ENCODE measurements around the gene PROX2.
A peak's percentile ranks its signal among the peaks of the same experiment; 100 is the strongest.

Gene PROX2

DNA sequence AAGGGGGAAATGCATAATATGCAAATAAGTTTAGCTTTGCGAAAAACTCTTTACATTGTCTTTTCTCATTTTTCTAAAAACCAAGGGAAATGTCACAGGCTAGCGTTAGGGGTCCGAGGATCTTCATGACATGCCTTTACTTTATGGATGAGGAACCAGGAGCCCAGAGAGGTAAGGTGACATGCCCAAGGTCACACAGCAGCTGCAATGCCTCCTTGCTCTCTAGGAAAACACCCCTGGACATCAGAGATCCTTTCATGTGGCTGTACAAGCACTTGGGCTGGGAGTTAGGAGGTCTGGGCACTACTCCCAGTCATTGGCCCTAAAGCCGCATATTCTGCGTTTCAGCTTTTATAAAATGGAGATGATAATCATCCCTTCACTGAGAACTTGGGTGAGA, 741 bp downstream of the PROX2 start:
- no peak for DNase-seq

DNA sequence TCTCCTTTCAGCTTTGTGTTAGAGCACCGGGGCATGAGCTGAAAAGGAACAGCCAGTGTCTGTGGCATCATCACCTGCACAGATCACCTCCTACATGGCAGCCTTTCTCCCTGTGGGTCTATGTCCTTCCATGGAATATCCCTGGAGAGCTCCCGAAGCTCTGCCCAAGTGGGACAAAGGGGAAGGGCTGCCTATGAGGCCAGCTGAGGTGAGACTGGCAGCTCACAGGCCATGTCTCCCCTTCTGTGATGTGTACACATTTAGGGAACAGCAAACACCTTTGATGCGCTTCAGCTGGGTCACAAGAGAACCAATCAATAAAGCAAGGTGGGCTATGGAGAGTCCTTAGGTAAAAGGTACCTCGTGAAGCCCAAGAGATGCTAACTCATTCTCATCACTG, 4.1 kb downstream of the PROX2 start:
- no peak for DNase-seq

DNA sequence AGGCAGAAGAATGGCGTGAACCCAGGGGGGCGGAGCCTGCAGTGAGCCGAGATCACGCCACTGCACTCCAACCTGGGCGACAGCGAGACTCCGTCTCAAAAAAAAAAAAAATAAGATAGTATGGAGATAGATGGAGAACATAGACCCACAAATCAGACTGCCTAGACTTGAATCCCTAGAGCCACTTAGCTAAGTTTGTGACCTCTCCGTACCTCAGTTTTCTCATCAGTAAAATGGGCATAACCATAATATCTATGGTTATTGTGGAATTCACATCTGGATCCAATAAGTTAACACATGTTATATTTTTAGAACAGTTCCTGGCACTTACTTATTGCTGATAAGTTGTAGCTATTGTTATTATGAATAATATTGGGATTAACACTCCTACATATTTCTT, 7.2 kb downstream of the PROX2 start:
- no peak for DNase-seq

DNA sequence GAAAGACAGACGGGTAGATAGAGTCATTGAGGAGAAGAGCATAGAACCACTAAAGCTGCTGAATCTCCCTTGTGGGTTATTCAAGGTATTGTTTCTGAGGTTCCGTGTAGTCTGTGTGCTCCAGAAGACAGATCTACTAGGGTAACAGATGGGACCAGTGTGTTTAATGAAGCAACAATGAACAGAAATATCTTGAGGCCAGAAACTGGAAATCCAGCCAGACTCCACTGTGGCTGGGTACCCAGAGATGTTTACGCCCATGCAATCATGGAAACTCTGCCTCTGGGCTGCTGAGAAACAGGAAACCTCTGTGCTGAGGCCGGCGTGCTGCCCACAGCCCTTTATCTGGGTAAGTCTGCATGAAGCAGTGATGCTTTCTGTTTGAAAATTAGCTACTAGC, 8.3 kb downstream of the PROX2 start:
- DNase-seq: peak; percentile 68 to 69

DNA sequence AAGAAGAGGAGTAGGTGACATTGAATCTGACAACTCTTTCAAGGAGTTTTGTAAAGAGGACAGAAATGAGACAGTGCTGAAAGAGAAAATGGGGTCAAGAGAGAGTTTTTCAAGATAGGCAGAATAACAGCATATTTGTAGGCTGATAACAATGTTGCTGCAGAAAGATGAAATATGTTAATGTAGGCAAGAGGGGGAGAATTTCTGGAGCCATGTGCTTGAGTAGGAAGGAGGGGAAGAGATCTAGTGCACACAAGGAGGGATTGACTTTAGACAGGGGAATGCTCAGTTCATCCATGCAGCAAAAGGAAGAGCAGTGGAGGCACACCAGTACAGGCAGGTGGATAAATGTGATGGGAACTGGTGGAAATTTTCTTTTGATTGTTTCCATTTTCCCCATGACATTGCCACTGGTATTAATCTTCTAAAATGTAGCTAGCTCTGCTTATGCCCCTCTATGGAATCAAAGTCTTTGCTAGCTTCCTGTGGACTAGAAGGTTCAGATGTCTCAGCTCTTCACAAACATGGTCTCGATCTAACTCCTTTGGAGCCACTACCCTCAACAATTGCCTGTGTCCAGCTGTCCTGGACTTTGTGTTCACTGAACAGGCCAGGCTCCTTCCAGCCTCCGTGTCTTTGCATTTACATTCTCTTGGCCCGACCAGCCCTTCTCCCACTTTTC, 9.1 kb downstream of the PROX2 start:
- DNase-seq: no peak

DNA sequence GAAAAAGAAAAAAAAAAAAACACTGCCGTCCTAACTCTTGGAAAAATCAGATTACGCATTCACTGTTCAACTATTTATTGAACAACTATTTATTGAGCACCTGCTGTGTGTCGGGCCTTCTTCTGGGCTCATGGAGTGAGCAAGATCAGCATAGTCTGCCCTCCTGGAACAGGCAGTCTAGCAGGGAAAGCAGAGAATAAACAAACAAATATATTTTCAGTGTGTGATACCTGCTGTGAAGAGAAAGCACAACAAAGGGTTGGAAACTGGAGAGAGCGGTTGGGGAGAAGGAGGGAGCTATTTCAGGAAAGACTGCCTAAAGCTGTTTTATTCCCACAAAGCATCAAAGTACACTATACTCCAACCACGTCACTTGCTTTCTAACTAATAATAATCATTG, 10.8 kb downstream of the PROX2 start:
- DNase-seq: no peak

DNA sequence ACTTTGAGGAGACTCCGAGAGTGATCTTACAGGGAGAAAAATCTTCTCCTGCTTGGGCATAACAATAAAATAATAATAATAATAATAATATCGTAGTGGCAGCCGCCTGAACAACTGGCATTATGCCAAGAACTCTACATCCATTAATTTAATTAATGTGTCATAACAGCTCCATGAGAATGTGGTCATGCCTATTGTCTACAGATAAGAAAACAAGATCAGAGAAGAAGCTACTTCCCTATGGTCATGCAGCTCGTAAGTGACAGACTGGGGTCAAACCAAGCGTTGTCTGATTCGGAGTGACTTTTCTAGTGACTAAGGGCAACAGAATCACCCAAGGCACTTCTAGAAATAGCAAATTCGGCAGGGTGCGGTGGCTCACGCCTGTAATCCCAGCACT, 11.7 kb downstream of the PROX2 start:
- peak in 1 of 2 donors; percentile 21 for DNase-seq

DNA sequence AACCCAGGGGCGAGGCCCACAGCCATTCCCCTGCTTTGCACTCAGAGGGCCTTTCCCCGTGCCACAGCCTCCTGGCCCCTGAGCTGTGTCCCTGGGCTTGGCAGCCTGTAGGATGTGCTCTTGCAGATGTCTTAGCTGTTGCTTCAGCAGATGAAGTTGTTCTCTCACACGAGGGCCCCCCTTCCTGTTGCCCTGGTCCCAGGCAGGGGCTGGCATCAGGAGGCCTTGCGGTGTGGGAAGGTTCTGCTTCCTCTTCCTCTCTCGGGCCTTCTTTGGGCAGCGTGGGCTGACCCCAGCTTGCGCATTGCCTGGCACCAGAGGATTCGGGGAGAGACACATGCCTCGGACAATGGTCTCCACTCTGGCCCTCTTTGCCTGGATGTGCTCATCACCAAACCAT, 12.7 kb downstream of the PROX2 start:
- peak; percentile 84 to 93 for DNase-seq

DNA sequence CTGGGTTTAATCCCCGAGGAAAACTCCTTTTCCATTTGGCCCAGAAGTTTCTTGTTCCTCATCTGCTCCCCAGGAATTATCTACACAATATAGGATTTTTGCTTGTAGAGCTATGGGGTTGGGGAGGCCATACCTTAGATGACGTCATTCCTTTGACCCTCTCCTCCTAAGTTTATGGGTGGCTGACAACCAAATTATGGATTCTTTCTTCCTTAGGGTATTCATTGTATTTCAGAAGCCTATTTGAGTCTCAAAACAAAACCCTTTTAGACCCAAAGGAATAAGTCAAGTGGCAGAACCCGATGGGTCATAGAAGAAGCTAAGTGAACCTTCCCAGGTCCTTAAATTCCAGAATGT, 14.2 kb downstream of the PROX2 start:
- no peak for DNase-seq

DNA sequence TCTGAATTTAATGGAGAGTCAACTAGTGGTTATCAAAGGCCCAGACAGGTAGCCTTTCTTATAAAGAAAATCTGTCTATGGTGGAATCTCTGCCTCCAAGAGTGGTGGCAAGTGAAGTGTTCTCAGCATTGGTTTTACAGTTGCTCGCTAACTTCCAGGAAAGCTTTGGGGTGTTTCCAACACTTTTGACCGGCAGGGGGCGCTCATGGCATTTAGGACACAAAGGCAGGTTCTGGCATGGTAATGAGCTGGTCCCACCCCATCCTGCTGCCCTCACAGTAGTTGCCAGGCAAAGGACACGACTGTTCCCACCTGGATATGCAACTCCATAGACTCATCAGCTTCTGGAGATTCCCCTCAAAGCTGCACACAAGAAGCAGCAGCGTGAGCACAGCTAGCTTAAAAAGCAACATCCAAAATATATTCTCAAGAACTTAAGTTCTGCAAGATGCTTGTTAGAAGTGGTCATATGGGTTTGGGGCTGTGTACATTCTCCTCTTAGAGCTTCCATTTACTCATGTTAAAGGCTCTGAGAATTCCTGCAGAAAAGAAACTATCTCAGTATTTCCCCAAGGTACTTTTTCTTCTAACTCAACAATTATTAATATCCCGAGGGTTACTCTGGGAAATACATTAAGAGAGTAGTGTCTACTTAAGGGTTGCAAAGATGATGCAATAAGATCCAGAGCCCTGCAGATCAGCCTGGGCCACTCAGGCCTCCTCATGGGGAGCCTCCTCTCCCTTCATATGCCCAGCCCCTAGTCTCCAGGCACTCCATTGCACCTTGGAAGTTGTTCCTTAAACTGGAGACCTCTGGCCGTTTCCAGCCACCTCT, 14.8 kb downstream of the PROX2 start:
- peak; percentile 67 to 99 for DNase-seq

DNA sequence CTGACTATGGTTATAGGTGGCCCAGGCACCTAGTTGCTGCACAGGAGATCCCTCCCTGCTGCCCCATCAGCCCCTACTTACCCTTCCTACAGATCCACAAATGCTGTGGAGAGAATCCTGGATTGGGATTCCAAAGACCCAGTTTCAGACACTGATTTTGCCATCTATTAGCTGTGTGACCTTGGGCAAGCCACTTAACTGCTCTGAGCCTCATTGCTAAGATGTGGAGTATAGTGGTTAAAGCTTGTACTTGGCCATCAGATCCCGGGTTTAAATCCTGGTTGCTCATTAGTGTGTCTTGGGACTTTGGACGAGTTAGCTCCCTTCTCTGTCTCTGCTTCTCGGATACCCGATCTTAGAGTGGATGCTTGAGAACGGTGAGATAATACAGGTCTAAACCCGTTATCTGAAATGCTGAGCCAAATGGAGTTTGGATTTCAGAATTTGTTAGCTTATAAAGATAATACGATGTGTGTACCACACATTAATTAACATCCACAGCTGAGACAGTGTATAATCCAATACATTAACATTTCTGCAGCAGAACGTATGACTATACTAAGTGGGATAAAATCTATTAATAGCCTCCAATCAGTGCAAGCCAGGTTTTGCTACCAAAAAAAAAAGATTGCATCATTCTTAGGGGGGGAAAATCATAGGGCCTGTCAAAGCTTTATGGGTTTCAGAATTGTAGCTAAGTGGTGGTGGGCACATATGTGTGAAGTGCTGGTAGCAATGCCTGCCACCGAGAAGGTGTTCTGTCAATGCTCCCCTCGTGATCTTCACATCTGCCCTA, 16.0 kb downstream of the PROX2 start:
- DNase-seq: no peak

DNA sequence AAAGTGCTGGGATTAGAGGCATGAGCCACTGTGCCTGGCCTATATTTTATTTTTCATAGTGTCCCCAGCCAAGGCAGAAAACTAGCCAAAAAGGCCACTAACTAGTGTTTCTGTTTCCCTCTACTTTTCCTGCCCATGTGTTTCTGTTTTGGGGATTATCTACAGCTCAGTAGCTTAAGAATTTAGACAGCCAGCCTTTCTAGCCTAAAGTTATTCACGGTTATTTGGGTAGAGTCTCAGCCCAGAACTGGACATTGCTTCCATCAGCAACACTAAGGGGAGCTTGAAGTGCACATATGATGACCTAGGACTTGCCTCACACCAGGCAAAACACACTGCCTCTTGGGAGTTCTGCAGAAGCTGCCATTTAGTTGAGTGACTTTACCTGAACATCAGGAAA, 17.9 kb downstream of the PROX2 start:
- DNase-seq: no peak

DNA sequence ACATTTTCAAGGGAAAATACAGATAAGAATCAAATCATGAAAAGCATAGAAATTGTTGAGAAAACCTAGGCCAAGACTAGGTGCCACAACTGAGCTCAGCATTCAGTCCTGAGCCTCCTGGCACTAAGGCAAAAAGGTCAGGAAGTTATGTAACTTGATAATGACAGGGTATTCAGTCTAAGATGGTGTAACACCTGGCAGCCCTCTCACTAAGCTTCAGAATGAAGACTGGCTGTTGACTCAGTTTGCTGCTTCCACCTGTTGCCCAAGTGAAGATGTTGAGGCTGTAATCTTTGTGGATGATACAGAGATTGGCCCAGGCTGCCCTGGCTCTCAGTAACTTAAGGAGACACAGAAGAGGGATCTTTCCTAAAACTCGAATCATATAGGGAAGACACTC, 19.6 kb downstream of the PROX2 start:
- DNase-seq: no peak

DNA sequence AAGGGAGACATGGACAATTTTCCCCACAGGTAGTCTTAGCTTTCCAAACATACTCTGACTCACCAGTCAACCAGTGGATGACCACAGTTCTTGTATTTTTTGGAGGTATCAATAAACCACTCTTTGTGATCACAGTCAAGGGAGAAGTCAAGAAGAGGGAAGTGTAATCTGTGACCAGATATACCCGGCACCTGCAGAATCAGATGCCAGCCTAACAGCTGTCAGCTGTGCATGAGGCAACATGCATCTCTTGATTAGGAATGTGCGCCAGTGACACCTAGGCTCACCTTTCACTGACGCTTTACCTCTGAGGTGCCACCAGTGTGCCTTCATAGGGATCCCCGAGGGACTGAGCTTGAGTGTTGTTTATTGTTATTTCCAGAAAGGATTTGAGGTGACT, 20.0 kb downstream of the PROX2 start:
- no peak for DNase-seq

DNA sequence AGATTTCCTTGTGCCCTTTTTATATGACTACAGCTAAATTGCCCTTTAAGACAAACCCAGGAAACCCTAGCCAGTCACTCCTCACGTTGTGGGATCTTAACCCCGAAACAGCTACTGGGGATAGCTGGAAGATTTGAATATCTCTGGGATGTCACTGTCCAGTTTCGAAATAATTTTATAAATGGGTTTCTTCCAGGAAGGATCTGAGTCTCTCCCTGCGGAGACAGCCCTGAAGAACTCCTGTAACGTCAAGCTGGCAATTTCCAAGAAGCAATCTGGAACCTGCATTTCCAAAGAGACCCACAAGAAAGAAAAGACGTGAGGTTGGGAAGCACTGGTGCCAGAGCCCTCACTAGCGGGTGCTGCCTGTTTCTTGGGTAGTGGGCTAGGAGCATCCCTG, 20.9 kb downstream of the PROX2 start:
- no peak for DNase-seq

DNA sequence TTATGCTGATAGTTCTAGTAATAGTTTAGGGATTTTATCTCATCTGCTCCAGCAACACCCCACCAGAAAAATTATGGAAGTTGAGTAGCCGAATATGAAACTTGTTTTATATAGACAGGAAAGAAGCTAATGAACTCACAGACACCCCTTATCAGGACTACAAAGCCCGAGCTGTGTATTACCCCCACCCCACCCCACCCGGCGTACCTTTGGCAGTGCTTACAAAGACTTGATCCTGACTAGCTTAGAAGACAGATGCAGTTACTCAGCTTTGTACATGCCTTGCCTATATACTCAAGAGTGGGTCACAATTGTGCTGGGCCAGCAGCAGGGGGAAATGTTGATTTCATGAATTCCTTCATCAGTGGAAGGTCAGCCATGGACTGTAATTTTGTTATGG, 22.4 kb downstream of the PROX2 start:
- no peak for DNase-seq

DNA sequence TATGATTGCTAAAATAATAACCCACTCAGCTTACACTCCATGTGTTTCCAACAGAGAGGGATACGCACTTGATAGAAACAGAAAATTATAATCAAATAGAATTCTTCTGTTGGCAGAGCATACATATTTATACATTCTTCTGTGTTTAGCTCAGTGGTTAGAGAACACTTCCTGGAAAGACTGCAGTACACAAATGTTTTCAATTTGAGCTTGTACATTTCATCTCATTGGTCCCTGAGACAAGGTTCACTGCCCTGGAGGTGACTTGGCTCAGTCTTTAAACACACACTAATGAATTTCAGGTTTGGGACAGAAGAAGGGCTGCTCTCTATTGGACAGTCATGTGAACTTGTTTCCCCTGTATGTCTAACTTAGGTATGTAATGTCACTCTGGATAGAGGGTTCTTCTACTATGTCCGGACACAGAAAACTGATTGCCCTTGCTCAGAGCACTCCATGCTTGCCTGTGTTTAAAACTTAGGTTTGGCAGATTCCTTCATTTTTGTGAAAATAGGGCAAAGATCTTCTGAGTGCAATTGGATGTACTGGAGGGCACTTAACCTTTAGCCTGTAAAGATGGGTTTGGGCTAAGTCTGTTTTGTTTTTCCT, 22.9 kb downstream of the PROX2 start:
- no peak for DNase-seq

DNA sequence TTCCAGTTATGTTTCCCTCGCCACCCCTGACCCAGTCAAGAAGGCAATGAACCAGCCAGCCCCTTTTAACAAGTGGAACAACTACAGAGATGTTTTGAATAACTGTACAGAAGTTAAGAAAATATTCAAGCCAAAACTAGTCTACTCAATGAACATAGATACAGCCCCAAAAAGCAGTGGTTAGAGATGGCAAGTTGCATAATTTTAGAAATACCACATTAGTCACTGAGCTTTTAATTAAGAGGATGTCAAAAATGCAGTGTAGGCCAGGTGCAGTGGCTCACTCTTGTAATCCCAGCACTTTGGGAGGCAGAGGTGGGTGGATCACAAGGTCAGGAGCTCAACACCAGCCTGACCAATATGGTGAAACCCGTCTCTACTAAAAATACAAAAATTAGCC, 27.2 kb downstream of the PROX2 start:
- peak; percentile 20 to 34 for DNase-seq

DNA sequence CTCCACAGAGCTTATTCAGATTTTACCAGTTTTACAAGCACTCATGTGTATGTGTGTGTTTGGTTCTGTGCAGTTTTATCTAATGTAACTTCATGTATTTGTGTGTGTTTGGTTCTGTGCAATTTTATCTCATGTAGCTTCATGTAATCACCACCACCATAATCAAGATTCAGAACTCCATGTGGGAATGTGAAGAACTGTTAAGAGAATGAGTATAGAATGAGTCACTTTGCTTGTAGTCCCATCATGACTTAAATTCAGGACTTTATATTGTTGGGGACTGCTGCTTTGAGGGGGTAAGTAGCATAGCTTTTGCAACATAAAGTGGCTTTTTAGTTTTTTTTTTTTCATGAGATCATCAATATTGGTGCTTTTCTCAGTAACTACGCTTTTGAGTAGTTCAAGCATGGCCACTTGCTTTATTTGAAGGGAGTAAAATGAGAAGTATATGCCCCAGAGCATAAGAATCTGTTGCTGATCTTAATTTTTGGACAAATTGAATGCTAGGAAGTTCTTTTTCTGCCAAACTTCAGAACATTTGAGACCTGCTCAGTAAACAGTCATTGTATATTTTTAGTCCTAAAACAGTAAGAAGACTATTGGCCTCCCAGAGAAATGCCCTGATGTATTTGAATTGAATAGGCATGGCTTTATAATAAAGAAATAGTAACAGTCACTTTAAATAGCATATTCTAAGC, 28.8 kb downstream of the PROX2 start:
- no peak for DNase-seq

DNA sequence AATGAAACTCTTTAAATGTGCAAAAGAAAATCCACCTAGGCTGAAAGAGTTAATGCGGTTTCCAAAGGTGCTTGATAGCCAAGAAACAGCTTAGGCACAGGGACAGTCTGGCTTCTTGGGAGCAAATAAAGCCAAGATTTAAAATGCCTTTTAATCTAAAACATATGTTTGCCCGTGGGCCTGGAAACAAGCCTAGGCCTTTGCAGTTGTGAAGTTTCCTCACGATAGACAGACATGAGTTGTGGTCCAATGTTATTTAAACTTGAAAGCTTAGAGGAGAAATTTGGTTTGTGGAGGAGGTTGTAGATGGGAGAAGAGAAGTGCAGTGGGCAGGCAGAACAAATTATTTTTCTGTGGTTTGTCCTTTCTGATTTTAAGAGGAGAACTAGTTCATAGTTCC, 29.8 kb downstream of the PROX2 start:
- DNase-seq: no peak

DNA sequence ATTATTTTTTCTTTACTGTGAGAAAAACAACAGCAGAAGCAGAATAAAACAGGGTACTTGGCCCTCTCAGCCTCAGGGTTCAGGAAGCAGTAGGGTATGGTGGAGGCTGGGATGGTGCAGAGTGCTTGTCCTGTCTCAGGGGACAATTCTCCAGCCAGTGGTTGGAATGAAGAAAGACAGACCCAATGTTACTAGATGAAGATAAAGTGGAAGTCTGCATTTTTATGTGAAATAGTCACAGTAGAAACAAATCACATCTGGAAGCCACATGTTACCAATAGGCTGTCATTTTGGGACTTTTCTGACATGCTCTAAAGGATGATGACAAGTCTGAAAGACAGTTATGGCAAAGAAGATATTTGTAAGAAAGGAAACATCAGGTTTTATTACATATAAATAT, 32.3 kb downstream of the PROX2 start:
- DNase-seq: no peak

Measured in inflammatory macrophage treated with lipopolysaccharide for 1 hour (primary cell).